ENCODE data around the gene KRTAP10-1. TPM values are rescaled to one million over a fixed set of nuclear protein-coding genes. Genes with fewer than 3 reads are reported as not detected.
A peak's percentile ranks its signal among the peaks of the same experiment; 100 is the strongest.

Gene KRTAP10-1
- total and polyA plus RNA-seq, 2 donors from 2014 or later: not detected

- intact Hi-C loops (cut with DNase I): no loop called here
- H3K4me3 ChIP-seq (ENCODE audit: low read length in 3 of 3): no peak overlapping the region
- H3K4me1 ChIP-seq (ENCODE audit: control insufficient read depth in 2 of 3, insufficient read depth in 2 of 3, low read depth in 1 of 3, low read length in 3 of 3): no peaks in the 10 kb centered on the region
- FAIRE-seq: no peak
- no peak for TF ChIP-seq CTCF (IDR thresholded peaks at IDR 0.05; ENCODE audit: borderline replicate concordance, extremely low read depth, insufficient read depth)
- H3K9me3 ChIP-seq (ENCODE audit: control insufficient read depth in 2 of 3, insufficient read depth in 1 of 3, low read length in 3 of 3): no peaks in the 10 kb centered on the region
- no peaks in the 10 kb centered on the region for H3K27me3 ChIP-seq (ENCODE audit: control insufficient read depth, insufficient read depth, low read length)
- no peak overlapping the region for H3K27ac ChIP-seq (ENCODE audit: low read depth in 2 of 2, low read length in 2 of 2)
- DNase-seq: peak in 1 of 5 donors; percentile 39
- no peak overlapping the region for H3K9ac ChIP-seq (ENCODE audit: low read length in 3 of 3)
- no peaks in the 10 kb centered on the region for H3K36me3 ChIP-seq (ENCODE audit: control insufficient read depth in 2 of 3, insufficient read depth in 3 of 3, low read length in 3 of 3)
These were observed 12.7 kb upstream of the KRTAP10-1 start for GRCh38 chr21:44552681-44553080.

- peak in 1 of 5 donors; percentile 55 for DNase-seq
- Histone ChIP-seq H3K4me3 (ENCODE audit: low read length in 3 of 3) (no peak overlapping the region), H3K27ac (ENCODE audit: low read depth in 2 of 2, low read length in 2 of 2) (no peak overlapping the region), H3K9me3 (ENCODE audit: control insufficient read depth in 2 of 3, insufficient read depth in 1 of 3, low read length in 3 of 3) (no peaks in the 10 kb centered on the region), H3K9ac (ENCODE audit: low read length in 3 of 3) (no peak overlapping the region), H3K36me3 (ENCODE audit: control insufficient read depth in 2 of 3, insufficient read depth in 3 of 3, low read length in 3 of 3) (no peaks in the 10 kb centered on the region), H3K27me3 (ENCODE audit: control insufficient read depth, insufficient read depth, low read length) (no peaks in the 10 kb centered on the region), H3K4me1 (ENCODE audit: control insufficient read depth in 2 of 3, insufficient read depth in 2 of 3, low read depth in 1 of 3, low read length in 3 of 3) (no peaks in the 10 kb centered on the region)
- TF ChIP-seq CTCF (IDR thresholded peaks at IDR 0.05; ENCODE audit: borderline replicate concordance, extremely low read depth, insufficient read depth): no peak
- intact Hi-C loops (cut with DNase I): no loop called here
- no peak for FAIRE-seq
These were observed 12.1 kb upstream of the KRTAP10-1 start for GRCh38 chr21:44552136-44552535.

GRCh38 chr21:44551340-44551961, 11.5 kb upstream of the KRTAP10-1 start, which contains the start of gene KRTAP10-2:
TSS of gene KRTAP10-2 (minus strand) at chr21:44551505. CDS start at chr21:44551458, 47 bp downstream.
- Histone ChIP-seq H3K27ac (ENCODE audit: low read depth in 2 of 2, low read length in 2 of 2) (no peak within 1 kb of the TSS), H3K4me3 (ENCODE audit: low read length in 3 of 3) (no peak within 1 kb of the TSS), H3K27me3 (ENCODE audit: control insufficient read depth, insufficient read depth, low read length) (no peaks in the 10 kb centered on the region), H3K9ac (ENCODE audit: low read length in 3 of 3) (no peak within 1 kb of the TSS), H3K9me3 (ENCODE audit: control insufficient read depth in 2 of 3, insufficient read depth in 1 of 3, low read length in 3 of 3) (no peaks in the 10 kb centered on the region), H3K4me1 (ENCODE audit: control insufficient read depth in 2 of 3, insufficient read depth in 2 of 3, low read depth in 1 of 3, low read length in 3 of 3) (no peaks in the 10 kb centered on the region), H3K36me3 (ENCODE audit: control insufficient read depth in 2 of 3, insufficient read depth in 3 of 3, low read length in 3 of 3) (no peaks in the 10 kb centered on the region)
- FAIRE-seq: no peak
- intact Hi-C loops (cut with DNase I): no loop called here
- TF ChIP-seq CTCF (IDR thresholded peaks at IDR 0.05; ENCODE audit: borderline replicate concordance, extremely low read depth, insufficient read depth): no peak
- DNase-seq: peak in 2 of 5 donors; percentile 48 to 51

Measured in kidney (tissue), 14 donors.